ENCODE data around the gene ZNF169. TPM values are rescaled to one million over a fixed set of nuclear protein-coding genes. Genes with fewer than 3 reads are reported as not detected.

The ZNF169 gene
- total and polyA plus RNA-seq, 2 of the 8 experiments (the other 6 are each of a cell fraction or from before 2014, with no cell fraction given): 7.0 to 9.0 TPM

DNA sequence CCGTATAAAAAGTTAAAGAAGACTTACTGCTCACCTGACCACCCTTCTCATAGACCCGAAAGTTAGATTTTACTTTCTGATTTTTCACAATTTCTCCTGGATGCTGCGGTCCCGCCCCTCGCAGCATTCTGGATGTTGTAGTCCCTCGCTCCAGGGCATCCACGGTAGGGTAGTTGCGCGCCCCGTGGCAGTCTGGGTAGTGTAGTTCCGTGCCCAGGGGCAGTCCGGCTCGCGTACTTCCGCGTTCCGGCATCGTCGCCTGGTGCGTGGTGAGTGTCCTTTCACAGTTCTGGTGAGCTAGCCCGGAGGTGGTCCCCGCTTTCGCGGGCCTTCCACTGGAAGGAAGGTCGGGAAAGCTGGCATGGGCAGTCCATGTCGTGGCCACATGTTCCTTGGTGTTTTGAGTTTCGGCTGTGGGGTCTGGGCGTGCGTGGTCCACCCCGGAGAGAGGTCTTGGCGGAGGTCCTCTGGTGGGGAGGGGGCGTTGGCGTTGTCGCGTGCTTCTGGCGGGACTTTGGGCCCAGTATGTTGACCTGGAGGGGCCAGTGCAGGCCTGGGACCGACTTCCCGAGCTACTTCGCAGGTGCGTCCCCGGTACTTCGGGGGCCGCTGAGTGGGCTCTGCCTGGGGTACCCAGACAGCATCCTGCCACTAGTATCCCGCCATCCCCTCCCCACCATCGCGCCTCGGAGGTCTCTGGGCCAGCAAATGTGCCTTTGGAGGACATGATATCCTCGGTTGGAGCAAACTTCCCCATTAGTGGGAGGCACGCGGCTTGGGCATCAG lies at the start of gene ZNF169 (continued):
- no peak for TF ChIP-seq SRF (IDR thresholded peaks at IDR 0.05; ENCODE audit: low read depth, low read length)
- TF ChIP-seq, protein P1, sequence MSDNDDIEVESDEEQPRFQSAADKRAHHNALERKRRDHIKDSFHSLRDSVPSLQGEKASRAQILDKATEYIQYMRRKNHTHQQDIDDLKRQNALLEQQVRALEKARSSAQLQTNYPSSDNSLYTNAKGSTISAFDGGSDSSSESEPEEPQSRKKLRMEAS (IDR thresholded peaks at IDR 0.05): peak; percentile 62
- no peak for TF ChIP-seq TAF7 (optimal IDR thresholded peaks at IDR 0.05; ENCODE audit: borderline replicate concordance, low read depth, low read length)
- no peak for TF ChIP-seq TCF12 (IDR thresholded peaks at IDR 0.05; ENCODE audit: low read depth, low read length)
- TF ChIP-seq NRF1 (IDR thresholded peaks at IDR 0.05; ENCODE audit: low read depth, low read length): no peak
- TF ChIP-seq SUZ12 (IDR thresholded peaks at IDR 0.05; ENCODE audit: low read length): no peak
- no peak for TF ChIP-seq POU5F1 (IDR thresholded peaks at IDR 0.05; ENCODE audit: low read depth, low read length)
- TF ChIP-seq, protein P2, sequence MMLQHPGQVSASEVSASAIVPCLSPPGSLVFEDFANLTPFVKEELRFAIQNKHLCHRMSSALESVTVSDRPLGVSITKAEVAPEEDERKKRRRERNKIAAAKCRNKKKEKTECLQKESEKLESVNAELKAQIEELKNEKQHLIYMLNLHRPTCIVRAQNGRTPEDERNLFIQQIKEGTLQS (IDR thresholded peaks at IDR 0.05; ENCODE audit: insufficient read depth, low read depth, low read length): no peak
- TF ChIP-seq ZNF274 (IDR thresholded peaks at IDR 0.05; ENCODE audit: borderline replicate concordance, extremely low read depth, low read length): no peak
- TF ChIP-seq, protein P3, sequence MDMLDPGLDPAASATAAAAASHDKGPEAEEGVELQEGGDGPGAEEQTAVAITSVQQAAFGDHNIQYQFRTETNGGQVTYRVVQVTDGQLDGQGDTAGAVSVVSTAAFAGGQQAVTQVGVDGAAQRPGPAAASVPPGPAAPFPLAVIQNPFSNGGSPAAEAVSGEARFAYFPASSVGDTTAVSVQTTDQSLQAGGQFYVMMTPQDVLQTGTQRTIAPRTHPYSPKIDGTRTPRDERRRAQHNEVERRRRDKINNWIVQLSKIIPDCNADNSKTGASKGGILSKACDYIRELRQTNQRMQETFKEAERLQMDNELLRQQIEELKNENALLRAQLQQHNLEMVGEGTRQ (IDR thresholded peaks at IDR 0.05; ENCODE audit: low read length): no peak
- no peak for TF ChIP-seq JUND (IDR thresholded peaks at IDR 0.05; ENCODE audit: low read length)
- no peak for TF ChIP-seq EGR1 (IDR thresholded peaks at IDR 0.05; ENCODE audit: borderline replicate concordance, low read depth, low read length)
- TF ChIP-seq, protein P4, sequence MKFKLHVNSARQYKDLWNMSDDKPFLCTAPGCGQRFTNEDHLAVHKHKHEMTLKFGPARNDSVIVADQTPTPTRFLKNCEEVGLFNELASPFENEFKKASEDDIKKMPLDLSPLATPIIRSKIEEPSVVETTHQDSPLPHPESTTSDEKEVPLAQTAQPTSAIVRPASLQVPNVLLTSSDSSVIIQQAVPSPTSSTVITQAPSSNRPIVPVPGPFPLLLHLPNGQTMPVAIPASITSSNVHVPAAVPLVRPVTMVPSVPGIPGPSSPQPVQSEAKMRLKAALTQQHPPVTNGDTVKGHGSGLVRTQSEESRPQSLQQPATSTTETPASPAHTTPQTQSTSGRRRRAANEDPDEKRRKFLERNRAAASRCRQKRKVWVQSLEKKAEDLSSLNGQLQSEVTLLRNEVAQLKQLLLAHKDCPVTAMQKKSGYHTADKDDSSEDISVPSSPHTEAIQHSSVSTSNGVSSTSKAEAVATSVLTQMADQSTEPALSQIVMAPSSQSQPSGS (IDR thresholded peaks at IDR 0.05; ENCODE audit: low read length): no peak
- no peak for TF ChIP-seq RXRA (IDR thresholded peaks at IDR 0.05; ENCODE audit: insufficient read depth, low read depth, low read length)
- no peak for TF ChIP-seq SP2 (IDR thresholded peaks at IDR 0.05; ENCODE audit: low read length)
- no peak for TF ChIP-seq NANOG (IDR thresholded peaks at IDR 0.05; ENCODE audit: insufficient read depth, low read depth, low read length, poor library complexity, severe bottlenecking)
- TF ChIP-seq POLR2AphosphoS5 (IDR thresholded peaks at IDR 0.05; ENCODE audit: low read depth, low read length): peak; percentile 74
- TF ChIP-seq YY1 (IDR thresholded peaks at IDR 0.05; ENCODE audit: low read depth, low read length): no peak
- 0 out of 2 replicates have a peak, but pooled peaks have one; percentile 14 for TF ChIP-seq SP1 (IDR thresholded peaks at IDR 0.05; ENCODE audit: low read depth, low read length)
- TF ChIP-seq HDAC2 (IDR thresholded peaks at IDR 0.05; ENCODE audit: borderline replicate concordance in 1 of 2, low read depth in 2 of 2, low read length in 2 of 2): peak in 1 of 2 experiments; percentile 91; a peak in 1 of 4 replicates
- TF ChIP-seq POLR2A (IDR thresholded peaks at IDR 0.05; ENCODE audit: control extremely low read depth in 1 of 2, low read depth in 2 of 2, low read length in 2 of 2): peak; percentile 76 to 80

Data from H1 (cell line).